Panc1 (cell line): Measurements from ENCODE around the gene ACSBG1.

Experiments used
- CTCF ChIP-seq: fragments of 450-650 bp; IDR thresholded peaks from 2 replicates; pipeline ENCODE4 v1.5.1; 2017; ENCODE audit warnings: mild to moderate bottlenecking
- POLR2AphosphoS5 ChIP-seq: IDR thresholded peaks from 2 replicates; pipeline ENCODE4 v1.6.1; 2012; ENCODE audit warnings: mild to moderate bottlenecking, low read depth, low read length, moderate library complexity
- SIN3A ChIP-seq: IDR thresholded peaks from 2 replicates; pipeline ENCODE4 v1.6.1; 2012; ENCODE audit warnings: low read depth, mild to moderate bottlenecking, low read length, moderate library complexity, borderline replicate concordance; ENCODE audit not compliant: insufficient read depth

DNA sequence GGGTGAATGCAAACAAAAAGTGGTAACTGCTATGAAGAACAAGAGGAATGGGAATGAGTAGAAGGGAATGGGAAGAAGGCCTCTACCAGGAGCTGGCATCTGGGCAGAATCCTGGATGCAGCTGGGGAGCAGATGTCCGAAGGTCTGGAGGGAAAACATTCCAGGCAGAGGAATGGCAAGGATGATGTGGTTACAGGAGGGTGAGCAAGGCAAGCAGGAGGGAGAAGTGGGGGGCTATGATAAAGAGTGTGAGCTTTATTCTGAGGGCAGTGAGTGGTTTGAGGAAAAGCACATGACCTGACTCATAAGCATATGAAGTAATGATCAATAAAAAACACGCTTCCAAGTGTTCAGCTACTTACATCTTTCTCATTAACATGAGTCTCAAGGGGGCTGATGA lies 48.0 kb upstream of the ACSBG1 start:
- no peak for TF ChIP-seq CTCF
- no peak for TF ChIP-seq POLR2AphosphoS5
- no peak for TF ChIP-seq SIN3A
